GM23338 (cell line): ENCODE results near the gene HDAC10. TPM values are rescaled to one million over a fixed set of nuclear protein-coding genes. Genes with fewer than 3 reads are reported as not detected.

Experiments
- ATAC-seq: fragments of 200-7000 bp; cut with Tn5 transposase; 3 replicates; pipeline ENCODE4 v1.9.1; 2020
- DNase-seq: peaks from one replicate; pipeline ENCODE4 v3.0.0-alpha.2; 2015; ENCODE audit warnings: low spot score
- H2AFZ ChIP-seq: fragments of 200-600 bp; sonication (generic); 2 replicates; pipeline ENCODE4 v1.8.0; 2016; ENCODE audit warnings: antibody characterized with exemption, mild to moderate bottlenecking, moderate library complexity
- H3F3A ChIP-seq: fragments of 200-600 bp; sonication (generic); replicated peaks from 2 replicates; pipeline ENCODE4 v1.8.0; 2017; ENCODE audit warnings: antibody characterized with exemption, mixed run types, low read depth
- H3K27ac ChIP-seq: fragments of 200-600 bp; sonication (generic); 2 replicates; pipeline ENCODE4 v1.6.1; 2016; ENCODE audit warnings: low read depth
- H3K27me3 ChIP-seq: fragments of 200-600 bp; sonication (generic); 2 replicates; pipeline ENCODE4 v1.8.0; 2016; ENCODE audit warnings: mild to moderate bottlenecking, mixed run types, moderate library complexity; ENCODE audit not compliant: insufficient read depth
- H3K36me3 ChIP-seq: fragments of 200-600 bp; sonication (generic); 2 replicates; pipeline ENCODE4 v1.8.0; 2016; ENCODE audit warnings: mild to moderate bottlenecking; ENCODE audit not compliant: insufficient read depth
- H3K4me1 ChIP-seq: fragments of 200-600 bp; sonication (generic); 2 replicates; pipeline ENCODE4 v1.8.0; 2016; ENCODE audit warnings: mild to moderate bottlenecking, moderate library complexity; ENCODE audit not compliant: insufficient read depth
- H3K4me2 ChIP-seq: fragments of 200-600 bp; sonication (generic); 2 replicates; pipeline ENCODE4 v1.7.1; 2017; ENCODE audit warnings: mixed run types
- H3K4me3 ChIP-seq: fragments of 200-600 bp; sonication (generic); 2 replicates; pipeline ENCODE4 v1.6.1; 2016; ENCODE audit warnings: mixed run types
- H3K79me2 ChIP-seq: fragments of 200-600 bp; sonication (generic); replicated peaks from 2 replicates; pipeline ENCODE4 v1.8.0; 2017; ENCODE audit warnings: mild to moderate bottlenecking; ENCODE audit not compliant: insufficient read depth
- H3K9me2 ChIP-seq: fragments of 200-600 bp; sonication (generic); 2 replicates; pipeline ENCODE4 v1.8.0; 2017; ENCODE audit not compliant: insufficient read depth
- H4K20me1 ChIP-seq: fragments of 200-600 bp; sonication (generic); replicated peaks from 2 replicates; pipeline ENCODE4 v1.8.0; 2017; ENCODE audit warnings: mild to moderate bottlenecking; ENCODE audit not compliant: insufficient read depth
- H3K27ac Mint-ChIP-seq: 2 replicates; pipeline ENCODE4 v1.8.0; 2020; ENCODE audit warnings: inconsistent platforms, mild to moderate bottlenecking, moderate library complexity, mixed read lengths
- H3K27me3 Mint-ChIP-seq: 3 replicates; pipeline ENCODE4 v1.8.0; 2022; ENCODE audit warnings: low read depth, mild to moderate bottlenecking, moderate library complexity, mixed read lengths, inconsistent platforms; ENCODE audit not compliant: insufficient read depth, poor library complexity
- H3K36me3 Mint-ChIP-seq: 3 replicates; pipeline ENCODE4 v1.8.0; 2021; ENCODE audit warnings: low read depth, mild to moderate bottlenecking, inconsistent platforms, moderate library complexity, mixed read lengths
- H3K4me1 Mint-ChIP-seq: 3 replicates; pipeline ENCODE4 v1.8.0; 2020; ENCODE audit warnings: mild to moderate bottlenecking, inconsistent platforms, mixed read lengths
- H3K4me3 Mint-ChIP-seq: 3 replicates; pipeline ENCODE4 v1.8.0; 2021; ENCODE audit warnings: moderate library complexity, mild to moderate bottlenecking, inconsistent platforms, mixed read lengths
- H3K9me3 Mint-ChIP-seq: 3 replicates; pipeline ENCODE4 v1.8.0; 2020; ENCODE audit warnings: moderate library complexity, mild to moderate bottlenecking, inconsistent platforms, mixed read lengths
- CREB1 ChIP-seq: fragments of 250-450 bp; sonication (Bioruptor Pico); IDR thresholded peaks from 2 replicates; pipeline ENCODE4 v1.5.0; 2020; ENCODE audit warnings: low read depth, mild to moderate bottlenecking, moderate library complexity
- CTCF ChIP-seq, 2 experiments: fragments of 200-600 bp in 1 of 2; sonication (generic) in 1 of 2; conservative IDR thresholded peaks; 2 replicates each; pipeline versions ENCODE4 v1.5.1 to v1.6.1; 2016 to 2017; ENCODE audit warnings: antibody characterized with exemption in 2 of 2, low read depth in 2 of 2, mild to moderate bottlenecking in 2 of 2, moderate library complexity in 1 of 2
- ETS1 ChIP-seq: IDR thresholded peaks from 2 replicates; pipeline ENCODE4 v1.6.1; 2016; ENCODE audit warnings: antibody characterized with exemption
- EZH2 ChIP-seq: fragments of 200-600 bp; sonication (generic); IDR thresholded peaks from one replicate; pipeline ENCODE4 v1.8.0; 2017; ENCODE audit warnings: antibody characterized with exemption, mild to moderate bottlenecking, low read depth; ENCODE audit not compliant: unreplicated experiment
- EZH2phosphoT487 ChIP-seq: fragments of 200-600 bp; sonication (generic); IDR thresholded peaks from one replicate; pipeline ENCODE4 v1.8.1; 2018; ENCODE audit warnings: antibody characterized with exemption; ENCODE audit not compliant: unreplicated experiment
- JUNB ChIP-seq: IDR thresholded peaks from one replicate; pipeline ENCODE4 v1.6.1; 2016; ENCODE audit warnings: antibody characterized with exemption; ENCODE audit not compliant: unreplicated experiment
- NANOG ChIP-seq: IDR thresholded peaks from 2 replicates; pipeline ENCODE4 v1.6.1; 2016; ENCODE audit warnings: antibody characterized with exemption, borderline replicate concordance
- POLR2AphosphoS5 ChIP-seq: IDR thresholded peaks from 2 replicates; pipeline ENCODE4 v1.6.1; 2016; ENCODE audit warnings: antibody characterized with exemption, low read depth
- REST ChIP-seq: IDR thresholded peaks from one replicate; pipeline ENCODE4 v1.6.1; 2018; ENCODE audit warnings: antibody characterized with exemption; ENCODE audit not compliant: unreplicated experiment
- STAT1 ChIP-seq: IDR thresholded peaks from one replicate; pipeline ENCODE4 v1.6.1; 2016; ENCODE audit warnings: antibody characterized with exemption; ENCODE audit not compliant: unreplicated experiment
- ZNF114 ChIP-seq: fragments of 250-450 bp; sonication (Bioruptor Pico); IDR thresholded peaks from 2 replicates; pipeline ENCODE4 v1.5.0; 2020; ENCODE audit warnings: mild to moderate bottlenecking, moderate library complexity
- ZNF331 ChIP-seq: fragments of 250-450 bp; sonication (Bioruptor Pico); IDR thresholded peaks from 2 replicates; pipeline ENCODE4 v1.5.0; 2020; ENCODE audit warnings: low read depth, mild to moderate bottlenecking, moderate library complexity
- polyA plus RNA-seq: library from polyadenylated mRNA; unstranded; fragments of >200 nt; fragmentation: Nextera tagmentation; extraction: Ambion mirVana; gene quantifications from 2 replicates; pipeline ENCODE4 v1.2.1, GENCODE V29; 2016
- total RNA-seq: library from RNA; depleted of rRNA; stranded (reverse); fragments of >200 nt; shearing (Covaris generic); gene quantifications from 2 replicates; pipeline ENCODE4 v1.2.3, GENCODE V29; 2014

The HDAC10 gene
- total and polyA plus RNA-seq, 2 experiments from 2014 or later: 4.1 to 41.9 TPM

DNA sequence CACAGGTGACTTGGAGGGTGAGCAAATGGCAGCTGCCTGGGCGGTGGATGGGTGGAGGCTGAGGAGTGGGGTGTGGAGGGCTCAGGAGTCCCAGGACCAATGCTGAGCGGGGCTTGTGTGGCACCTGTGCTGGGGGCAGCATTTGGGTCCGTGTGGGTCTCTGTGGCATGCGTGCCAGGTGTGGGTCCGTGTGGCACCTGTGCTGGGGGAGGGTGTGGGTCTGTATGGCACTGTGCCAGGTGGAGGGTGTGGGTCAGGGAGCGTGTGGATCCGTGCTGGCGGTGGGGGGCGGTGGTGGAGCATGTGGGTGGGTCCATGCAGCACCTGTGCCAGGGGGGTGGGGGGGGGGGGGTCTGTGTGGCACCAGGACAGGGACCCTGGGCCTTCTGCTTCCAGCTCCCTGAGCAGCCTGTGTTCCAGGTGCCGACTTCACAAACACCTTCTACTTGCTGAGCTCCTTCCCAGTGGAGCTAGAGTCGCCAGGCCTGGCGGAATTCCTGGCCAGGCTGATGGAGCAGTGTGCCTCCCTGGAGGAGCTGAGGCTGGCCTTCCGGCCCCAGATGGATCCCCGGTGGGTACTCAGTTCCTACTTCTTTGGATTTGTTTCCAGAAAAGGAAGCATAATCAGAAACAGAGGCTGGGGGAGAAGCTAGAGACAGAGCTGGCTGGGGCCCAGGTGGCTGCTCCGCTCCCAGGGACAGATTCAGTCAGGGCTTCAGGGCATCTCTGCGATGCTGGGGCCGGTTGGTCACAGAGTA lies 35.6 kb downstream of the HDAC10 start:
- no peak for TF ChIP-seq EZH2phosphoT487
- TF ChIP-seq CTCF (conservative IDR thresholded peaks at IDR 0.05; ENCODE audit: low read depth in 2 of 2): no peak
- no peak for TF ChIP-seq STAT1
- TF ChIP-seq NANOG: no peak
- no peak for TF ChIP-seq POLR2AphosphoS5
- TF ChIP-seq ZNF331 (CRISPR knock-in tag): no peak
- TF ChIP-seq ZNF114 (CRISPR knock-in tag): no peak
- TF ChIP-seq ETS1: no peak
- no peak for DNase-seq
- H3K27ac Mint-ChIP-seq: no peak overlapping the region
- Histone ChIP-seq H3K27ac (no peak overlapping the region), H4K20me1 (peaks cover 18% of the 10 kb centered on the region), H3K4me3 (no peak overlapping the region), H3K79me2 (peaks cover 19% of the 10 kb centered on the region; the same call in 1 of the 2 replicates), H3K27me3 (no peaks in the 10 kb centered on the region), H3K9me2 (no peaks in the 10 kb centered on the region), H2AFZ (no peak overlapping the region), H3K36me3 (0 out of 2 replicates have a peak, but pooled peaks cover 7% of the 10 kb centered on the region), H3F3A (no peaks in the 10 kb centered on the region), H3K4me1 (no peaks in the 10 kb centered on the region; the same call in 1 of the 2 replicates), H3K4me2 (no peak overlapping the region)
- H3K9me3 Mint-ChIP-seq: no peaks in the 10 kb centered on the region; the same call in 2 of the 3 replicates
- H3K27me3 Mint-ChIP-seq: peaks cover 1% of the 10 kb centered on the region
- H3K36me3 Mint-ChIP-seq: peaks cover 70% of the 10 kb centered on the region
- ATAC-seq: no peak
- no peak overlapping the region for H3K4me3 Mint-ChIP-seq
- peaks cover 2% of the 10 kb centered on the region; the same call in 2 of the 3 replicates for H3K4me1 Mint-ChIP-seq

- peaks cover 7% of the 10 kb centered on the region for H3K27me3 Mint-ChIP-seq
- no peak overlapping the region for H3K4me3 ChIP-seq
- H3K36me3 Mint-ChIP-seq: peaks cover 62% of the 10 kb centered on the region
- H3K27me3 ChIP-seq: no peaks in the 10 kb centered on the region
- H3K4me2 ChIP-seq: no peak overlapping the region
- DNase-seq (no peak), ATAC-seq (no peak)
- H3K79me2 ChIP-seq: peaks cover 19% of the 10 kb centered on the region; the same call in 1 of the 2 replicates
- H3K36me3 ChIP-seq: 0 out of 2 replicates have a peak, but pooled peaks cover 7% of the 10 kb centered on the region
- no peak overlapping the region for H3K4me3 Mint-ChIP-seq
- H3K9me2 ChIP-seq: no peaks in the 10 kb centered on the region
- H3F3A ChIP-seq: no peaks in the 10 kb centered on the region
- no peak overlapping the region for H2AFZ ChIP-seq
- peaks cover 18% of the 10 kb centered on the region for H4K20me1 ChIP-seq
- no peaks in the 10 kb centered on the region; the same call in 2 of the 3 replicates for H3K9me3 Mint-ChIP-seq
- no peak overlapping the region for H3K27ac Mint-ChIP-seq
- H3K27ac ChIP-seq: no peak overlapping the region
- H3K4me1 ChIP-seq: no peaks in the 10 kb centered on the region
- H3K4me1 Mint-ChIP-seq: no peaks in the 10 kb centered on the region; the same call in 2 of the 3 replicates
- TF ChIP-seq ZNF114 (CRISPR knock-in tag): no peak
- no peak for TF ChIP-seq EZH2phosphoT487
- TF ChIP-seq NANOG: no peak
- no peak for TF ChIP-seq POLR2AphosphoS5
- no peak for TF ChIP-seq STAT1
- TF ChIP-seq CREB1: no peak
- TF ChIP-seq ZNF331 (CRISPR knock-in tag): no peak
- no peak for TF ChIP-seq EZH2
- no peak for TF ChIP-seq JUNB
- no peak for TF ChIP-seq CTCF (conservative IDR thresholded peaks at IDR 0.05; ENCODE audit: low read depth in 2 of 2)
- TF ChIP-seq ETS1: no peak
- no peak for TF ChIP-seq REST
Measured at GRCh38 chr22:50213263-50213662, 37.8 kb downstream of the HDAC10 start.
